Stimulated activated CD4-positive, alpha-beta T cell treated with anti-CD3 and anti-CD28 coated beads, Interleukin-2, amount 100 ng/mL, for 24 hours (primary cell): ENCODE measurements around the gene LSS.
"Not testable (repeated sequence)": the region's sequence is repeated elsewhere in the genome, so short reads cannot be mapped to it uniquely, and the experiment has no call there.

Experiments used
- DNase-seq, 2 donors: peaks; one replicate each; pipeline ENCODE4 v3.0.0-alpha.2; 2020

Gene LSS

GRCh38 chr21:46151261-46151988 lies 77.1 kb downstream of the LSS start:
- DNase-seq, result no peak

GRCh38 chr21:46150491-46151121 lies 78.0 kb downstream of the LSS start:
- DNase-seq, result no peak

- no peak for DNase-seq
These were observed 78.5 kb downstream of the LSS start for GRCh38 chr21:46150073-46150472.

- no peak for DNase-seq
These were observed 79.2 kb downstream of the LSS start for GRCh38 chr21:46149205-46149901.

- no peak for DNase-seq
These were observed 80.5 kb downstream of the LSS start for GRCh38 chr21:46148106-46148505.

GRCh38 chr21:46147429-46147828 lies 81.1 kb downstream of the LSS start:
- peak; percentile 53 to 58 for DNase-seq

GRCh38 chr21:46146856-46147255 lies 81.7 kb downstream of the LSS start:
- DNase-seq, result no peak

- DNase-seq, result no peak
These were observed 82.5 kb downstream of the LSS start for GRCh38 chr21:46145840-46146691.

- no peak for DNase-seq
These were observed 83.3 kb downstream of the LSS start for GRCh38 chr21:46145159-46145839.

GRCh38 chr21:46144464-46145070 lies 84.0 kb downstream of the LSS start:
- DNase-seq, result no peak

GRCh38 chr21:46142582-46143473 lies 85.7 kb downstream of the LSS start:
- no peak for DNase-seq

- no peak for DNase-seq
These were observed 86.6 kb downstream of the LSS start for GRCh38 chr21:46141767-46142581.

- not testable (repeated sequence) for DNase-seq
These were observed 88.1 kb downstream of the LSS start for GRCh38 chr21:46140352-46141003.

- no peak for DNase-seq
These were observed 88.9 kb downstream of the LSS start for GRCh38 chr21:46139686-46140085.

GRCh38 chr21:46138383-46138970 lies 90.1 kb downstream of the LSS start:
- no peak for DNase-seq
